Erythroblast (primary cell): ENCODE measurements around the gene IL1F10.

Source experiments
- GATA1 ChIP-seq: IDR thresholded peaks from 2 replicates; pipeline ENCODE4 v1.6.1; 2011; ENCODE audit warnings: low read depth, mild to moderate bottlenecking, control low read depth, low read length, moderate library complexity
- POLR2A ChIP-seq: IDR thresholded peaks from 2 replicates; pipeline ENCODE4 v1.6.1; 2011; ENCODE audit warnings: mild to moderate bottlenecking, low read length

DNA sequence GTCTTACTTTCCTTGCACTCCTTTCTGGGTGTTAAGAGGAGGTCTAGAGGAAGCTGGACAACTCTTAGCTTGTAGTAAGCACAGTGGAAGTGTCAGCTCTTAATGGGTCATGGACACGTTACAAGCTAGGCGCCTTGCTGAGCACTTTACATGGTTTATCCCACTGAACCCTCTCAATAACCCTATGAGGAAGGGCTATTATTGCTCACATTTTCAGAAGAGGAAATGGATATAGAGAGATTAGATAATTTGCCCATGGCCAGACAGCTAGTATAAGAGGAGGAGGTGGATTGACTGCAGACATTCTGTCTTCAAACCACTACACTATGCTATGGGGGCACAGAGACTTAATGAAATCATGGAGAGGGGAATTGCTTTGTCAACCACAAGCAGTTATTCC is 51.3 kb downstream of the IL1F10 start:
- no peak for TF ChIP-seq POLR2A
- no peak for TF ChIP-seq GATA1
